Cardiac muscle cell (in vitro differentiated cells and primary cell): ENCODE measurements around the gene C11orf68. TPM values are rescaled to one million over a fixed set of nuclear protein-coding genes. Genes with fewer than 3 reads are reported as not detected.

Source experiments
- DNase-seq, 2 donors: peaks; one replicate each; pipeline versions ENCODE4 v3.0.0 to v3.0.0-alpha.2; 2010 to 2017; ENCODE audit warnings: low read depth in 1 of 2, low spot score in 1 of 2
- H3K27ac ChIP-seq: fragments of 200-600 bp; sonication (generic); 2 replicates; pipeline ENCODE4 v1.5.1; 2016
- H3K27me3 ChIP-seq: fragments of 200-600 bp; sonication (generic); 2 replicates; pipeline ENCODE4 v1.6.0; 2016; ENCODE audit warnings: control low read depth
- H3K36me3 ChIP-seq: fragments of 200-600 bp; sonication (generic); 2 replicates; pipeline ENCODE4 v1.5.1; 2016; ENCODE audit warnings: control low read depth
- H3K4me1 ChIP-seq: fragments of 200-600 bp; sonication (generic); 2 replicates; pipeline ENCODE4 v1.8.1; 2017; ENCODE audit warnings: low read depth, mild to moderate bottlenecking, mixed run types
- H3K4me3 ChIP-seq: fragments of 200-600 bp; sonication (generic); 2 replicates; pipeline ENCODE4 v1.5.1; 2016; ENCODE audit warnings: mild to moderate bottlenecking
- H3K9me3 ChIP-seq: fragments of 200-600 bp; sonication (generic); 2 replicates; pipeline ENCODE4 v1.5.1; 2017; ENCODE audit warnings: low read depth, mild to moderate bottlenecking, control low read depth
- CTCF ChIP-seq: IDR thresholded peaks from 2 replicates; pipeline ENCODE4 v1.5.1; 2012; ENCODE audit warnings: low read depth, mild to moderate bottlenecking, low read length
- polyA plus RNA-seq: library from polyadenylated mRNA; unstranded; fragments of >200 nt; fragmentation: Nextera tagmentation; extraction: Ambion mirVana; gene quantifications from 2 replicates; pipeline ENCODE4 v1.2.1, GENCODE V29; 2016
- total RNA-seq: library from RNA; depleted of rRNA; stranded (reverse); fragments of >200 nt; gene quantifications from 2 replicates; pipeline ENCODE4 v1.2.3, GENCODE V29; 2016

The C11orf68 gene
- total and polyA plus RNA-seq, 2 experiments from 2014 or later: 34.7 to 86.5 TPM

DNA sequence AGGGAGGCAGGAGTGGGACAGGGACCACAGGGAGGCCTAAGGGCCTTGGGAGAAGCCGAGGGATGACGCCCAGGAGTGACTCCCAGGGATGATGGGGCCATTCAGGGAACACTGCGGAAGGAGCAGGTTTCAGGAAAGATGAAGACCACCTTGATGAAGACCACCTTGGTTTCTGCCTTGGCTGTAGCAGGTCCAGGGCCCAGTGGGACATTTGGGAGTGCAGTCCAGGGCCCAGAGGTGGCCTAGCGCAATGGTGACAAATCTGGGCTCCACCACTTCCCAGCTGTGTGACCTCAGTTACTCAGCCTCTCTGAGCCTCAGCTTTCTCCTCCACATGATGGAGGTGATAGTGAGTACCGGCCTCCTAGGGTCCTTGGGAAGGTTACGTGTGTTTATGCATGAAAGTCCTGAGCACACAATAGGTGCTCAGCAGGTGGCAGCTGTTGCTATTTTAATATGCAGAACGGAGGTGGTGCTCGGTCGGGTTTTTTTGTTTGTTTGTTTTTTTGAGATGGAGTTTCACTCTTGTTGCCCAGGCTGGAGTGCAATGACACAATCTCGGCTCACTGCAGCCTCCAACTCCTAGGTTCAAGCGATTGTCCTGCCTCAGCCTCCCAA is 27.2 kb upstream of the C11orf68 start:
- Histone ChIP-seq H3K4me3 (no peak overlapping the region), H3K36me3 (no peaks in the 10 kb centered on the region), H3K4me1 (no peaks in the 10 kb centered on the region), H3K9me3 (no peaks in the 10 kb centered on the region), H3K27me3 (no peaks in the 10 kb centered on the region), H3K27ac (no peak overlapping the region)
- no peak for DNase-seq
- no peak for TF ChIP-seq CTCF

GRCh38 chr11:65945430-65945911 is 26.6 kb upstream of the C11orf68 start, which contains the start of gene TSGA10IP:
Gene TSGA10IP, plus strand, starts transcription at chr11:65945480. Its CDS starts 196 bp downstream, at chr11:65945676.
- TF ChIP-seq CTCF: no peak
- Histone ChIP-seq H3K36me3 (no peaks in the 10 kb centered on the region), H3K9me3 (no peaks in the 10 kb centered on the region), H3K27ac (no peak within 1 kb of the TSS), H3K4me1 (no peaks in the 10 kb centered on the region), H3K27me3 (no peaks in the 10 kb centered on the region), H3K4me3 (no peak within 1 kb of the TSS)
- DNase-seq: no peak

DNA sequence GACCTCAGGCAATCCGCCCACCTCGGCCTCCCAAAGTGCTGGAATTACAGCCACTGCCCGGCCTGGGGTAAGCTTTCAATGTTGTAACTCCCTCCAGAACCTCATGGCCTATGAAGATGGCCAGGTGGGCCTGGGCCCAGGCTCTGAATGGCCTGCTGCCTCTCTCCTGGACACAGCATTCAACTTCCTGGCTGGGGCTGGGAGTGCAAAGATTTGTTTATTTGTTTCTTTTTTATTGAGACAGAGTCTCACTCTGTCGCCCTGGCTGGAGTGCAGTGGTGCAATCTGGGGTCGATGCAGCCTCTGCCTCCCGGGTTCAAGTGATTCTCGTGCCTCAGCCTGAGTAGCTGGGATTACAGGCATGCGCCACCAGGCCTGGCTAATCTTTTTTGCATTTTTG is 25.9 kb upstream of the C11orf68 start:
- TF ChIP-seq CTCF: no peak
- H3K36me3 ChIP-seq: no peaks in the 10 kb centered on the region
- H3K27ac ChIP-seq: no peak overlapping the region
- no peaks in the 10 kb centered on the region for H3K9me3 ChIP-seq
- H3K27me3 ChIP-seq: no peaks in the 10 kb centered on the region
- no peaks in the 10 kb centered on the region for H3K4me1 ChIP-seq
- DNase-seq: no peak
- no peak overlapping the region for H3K4me3 ChIP-seq

DNA sequence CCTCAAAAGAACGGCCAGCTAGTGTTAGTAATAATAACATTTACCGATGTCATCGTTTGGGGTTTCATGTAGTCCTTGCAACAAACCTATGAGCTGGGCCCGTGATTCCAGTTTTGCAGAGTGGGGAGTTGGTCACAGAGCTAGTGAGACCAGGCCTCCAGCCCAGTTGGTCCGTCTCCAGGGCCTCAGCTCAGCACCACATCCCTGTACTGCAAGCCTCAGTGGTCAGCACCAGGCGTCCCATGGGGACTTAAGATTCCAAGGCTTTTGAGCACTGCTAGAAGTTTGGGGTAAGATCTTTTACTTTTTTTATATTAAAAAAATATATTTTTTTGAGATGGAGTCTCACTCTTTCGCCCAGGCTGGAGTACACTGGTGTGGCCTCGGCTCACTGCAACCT is 25.3 kb upstream of the C11orf68 start:
- H3K4me3 ChIP-seq: no peak overlapping the region
- H3K27me3 ChIP-seq: no peaks in the 10 kb centered on the region
- H3K36me3 ChIP-seq: no peaks in the 10 kb centered on the region
- TF ChIP-seq CTCF: no peak
- no peaks in the 10 kb centered on the region for H3K4me1 ChIP-seq
- no peaks in the 10 kb centered on the region for H3K9me3 ChIP-seq
- DNase-seq: no peak
- H3K27ac ChIP-seq: no peak overlapping the region

DNA sequence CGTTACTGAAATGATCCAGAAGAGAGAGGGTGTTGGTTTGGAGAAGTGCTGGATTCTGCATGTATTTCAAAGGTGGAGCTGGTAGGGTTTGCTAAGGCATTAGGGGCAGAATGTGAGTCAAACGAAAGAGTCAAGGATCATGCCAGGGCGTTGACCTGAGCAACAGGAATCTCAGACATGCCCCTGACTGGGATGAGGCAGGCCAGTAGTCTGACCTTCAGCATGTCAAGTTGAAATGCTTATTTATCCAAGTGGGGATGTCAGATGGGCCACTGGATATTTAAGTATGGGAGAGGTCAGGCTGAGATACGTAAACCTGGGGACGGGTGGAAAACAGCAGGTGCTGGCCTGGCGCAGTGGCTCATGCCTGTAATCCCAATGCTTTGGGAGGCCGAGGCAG is 23.7 kb upstream of the C11orf68 start:
- no peak overlapping the region for H3K27ac ChIP-seq
- no peak for TF ChIP-seq CTCF
- H3K27me3 ChIP-seq: no peaks in the 10 kb centered on the region
- no peak overlapping the region for H3K4me3 ChIP-seq
- no peaks in the 10 kb centered on the region for H3K4me1 ChIP-seq
- DNase-seq: no peak
- H3K36me3 ChIP-seq: no peaks in the 10 kb centered on the region
- H3K9me3 ChIP-seq: no peaks in the 10 kb centered on the region
